NCI-H69 (cell line): ENCODE data around the gene ARHGAP4.

Experiments
- DNase-seq: peaks from one replicate; lab custom pipeline; 2025; lab: John Stamatoyannopoulos, UW

The ARHGAP4 gene

DNA sequence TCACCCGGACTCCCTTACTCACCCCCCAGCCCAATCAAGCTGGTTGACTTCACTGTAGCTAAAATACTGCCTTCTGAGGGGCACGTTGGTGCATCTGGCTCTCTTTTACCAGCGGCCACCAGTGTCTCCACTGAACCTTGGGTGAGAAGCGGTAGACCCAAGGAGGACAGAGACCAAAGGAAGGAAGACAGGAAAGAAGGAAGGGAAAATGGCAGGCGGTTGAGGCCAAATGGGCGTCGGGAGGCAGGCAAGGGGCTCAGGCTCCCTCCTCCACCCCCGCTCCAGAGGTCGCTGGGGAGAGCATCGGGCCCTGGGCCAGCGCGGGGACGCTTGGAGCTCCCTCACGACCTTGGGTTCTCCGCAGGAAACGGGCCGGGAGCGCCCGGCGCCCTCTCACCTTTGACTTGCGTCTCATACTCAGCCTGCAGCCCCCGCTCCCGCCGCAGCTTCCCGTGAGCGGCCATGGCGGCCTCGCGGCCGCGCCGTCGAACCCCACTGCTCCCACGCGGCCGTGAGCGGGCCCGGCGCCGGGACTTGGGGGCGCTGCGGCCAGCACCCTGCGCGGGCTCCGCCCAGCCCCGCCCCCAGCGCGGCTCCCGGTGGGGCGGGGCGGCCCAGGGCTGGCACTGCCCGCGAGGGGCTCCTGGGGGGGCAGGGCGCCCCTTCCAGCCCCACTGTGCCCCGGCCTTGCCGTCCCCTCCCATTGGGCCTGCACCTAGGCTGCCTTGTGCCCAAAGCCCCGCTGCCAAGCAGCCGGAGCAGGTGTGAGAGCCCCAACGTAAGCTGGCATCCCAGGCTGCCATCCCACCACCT is at the start of gene ARHGAP4:
ARHGAP4 (minus strand) TSS at position 526 of the 813 bp plus-strand sequence; CDS start at position 464, 62 bp downstream.
- DNase-seq: no peak

DNA sequence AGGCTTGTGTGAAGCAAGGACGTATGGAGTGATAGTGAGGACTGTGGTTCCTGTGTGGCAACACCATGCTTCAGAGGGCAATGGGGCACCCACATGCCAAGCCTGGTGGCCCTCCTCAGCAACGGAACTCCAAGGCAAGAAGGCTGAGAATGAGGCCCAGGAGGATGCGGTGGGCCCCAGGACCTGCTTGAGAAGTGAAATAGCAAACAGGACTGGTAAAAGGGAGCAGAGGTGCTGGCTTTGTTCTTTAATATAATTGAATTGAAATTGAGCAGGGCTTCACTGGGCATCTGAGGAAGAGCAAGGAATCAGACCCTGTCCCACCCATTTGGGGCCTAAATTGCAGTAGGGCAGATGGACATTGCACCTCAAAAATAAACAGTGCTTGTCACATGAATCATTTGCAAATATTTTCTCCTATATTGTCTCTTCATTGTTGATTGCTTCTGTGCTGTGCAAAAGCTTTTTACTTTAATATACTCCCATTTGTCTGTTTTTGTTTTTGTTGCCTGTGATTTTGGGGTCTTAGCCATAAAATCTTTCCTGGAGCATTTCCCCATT is 48.7 kb upstream of the ARHGAP4 start:
- peak; percentile 25 for DNase-seq

DNA sequence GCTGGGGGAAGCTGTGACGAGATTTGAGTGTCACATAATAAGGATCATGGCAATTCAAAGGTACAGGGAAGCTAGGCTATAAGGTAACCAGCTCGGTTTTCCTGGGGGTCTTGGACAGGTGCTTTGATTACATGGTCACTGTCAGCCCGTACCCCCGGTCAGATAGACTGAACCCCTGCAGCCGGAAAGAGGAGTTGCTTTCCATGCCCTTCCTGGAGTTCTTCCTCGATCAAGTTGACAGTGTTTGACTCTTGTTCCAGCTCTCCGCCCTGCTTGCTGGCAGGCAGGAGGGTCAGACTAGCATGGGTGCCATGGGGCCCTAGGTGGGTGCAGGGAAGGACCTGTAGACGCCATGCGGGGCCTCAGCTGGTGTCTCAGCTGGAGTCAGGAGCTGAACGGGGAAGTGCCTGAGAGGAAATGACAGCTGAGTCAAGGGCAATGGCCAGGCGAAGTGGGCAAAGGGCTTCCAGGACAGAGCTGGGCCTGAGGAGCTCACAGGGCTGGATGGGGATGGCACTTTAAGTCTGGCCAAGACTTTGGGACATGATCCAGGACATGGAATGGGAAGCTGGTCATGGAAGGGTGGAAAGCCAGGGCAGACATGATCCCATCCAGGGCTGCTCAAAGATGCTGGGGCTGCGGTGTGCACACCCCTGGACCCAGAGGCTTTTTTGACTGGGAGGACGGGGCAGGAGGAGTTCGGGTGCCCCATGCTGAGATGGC is 48.1 kb upstream of the ARHGAP4 start:
- peak; percentile 50 for DNase-seq

- peak; percentile 88 for DNase-seq
Observed at GRCh38 chrX:153973127-153974002, 47.3 kb upstream of the ARHGAP4 start.

DNA sequence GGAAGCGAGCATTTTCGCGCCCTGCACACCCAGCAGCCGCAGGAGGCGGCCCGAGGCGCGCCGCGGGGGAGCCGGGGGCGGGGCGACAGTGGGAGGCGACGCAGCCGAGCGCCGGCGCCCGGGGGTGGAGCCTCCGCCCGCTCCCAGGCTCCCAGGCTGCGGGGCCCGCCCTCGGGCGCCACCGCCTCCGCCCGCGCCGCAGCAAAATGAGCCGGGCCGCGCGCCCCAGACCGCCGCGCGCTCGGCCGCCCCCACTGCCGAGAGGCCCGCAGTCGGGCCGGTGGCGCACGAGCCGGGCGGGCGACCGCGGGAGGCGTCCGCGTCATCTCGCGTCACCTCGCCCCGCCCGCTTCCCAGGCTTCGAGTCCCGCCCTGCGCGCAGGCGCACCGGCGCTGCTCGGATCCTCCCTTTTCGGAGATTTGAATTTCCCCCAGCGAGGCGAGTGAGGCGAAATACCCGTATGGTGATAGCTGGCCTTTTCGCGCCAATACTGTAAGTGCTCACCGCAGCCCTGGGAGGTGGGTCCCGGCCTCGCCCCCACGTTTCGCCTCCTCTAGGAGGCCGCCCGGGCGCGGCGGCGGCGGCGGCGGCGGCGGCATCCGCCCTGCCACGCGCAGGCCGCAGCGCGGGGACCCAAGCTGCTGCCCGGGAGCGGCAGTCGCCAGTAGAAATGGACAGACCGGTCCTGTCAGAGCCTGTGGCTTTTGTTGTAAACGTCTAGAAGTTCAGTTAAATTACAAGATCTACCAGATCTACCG is 46.5 kb upstream of the ARHGAP4 start, which contains the start of gene TMEM187:
TMEM187 (plus strand) TSS at position 387 of the 759 bp plus-strand sequence. CDS start 9,309 bp downstream, outside the sequence.
- DNase-seq: peak; percentile 96

DNA sequence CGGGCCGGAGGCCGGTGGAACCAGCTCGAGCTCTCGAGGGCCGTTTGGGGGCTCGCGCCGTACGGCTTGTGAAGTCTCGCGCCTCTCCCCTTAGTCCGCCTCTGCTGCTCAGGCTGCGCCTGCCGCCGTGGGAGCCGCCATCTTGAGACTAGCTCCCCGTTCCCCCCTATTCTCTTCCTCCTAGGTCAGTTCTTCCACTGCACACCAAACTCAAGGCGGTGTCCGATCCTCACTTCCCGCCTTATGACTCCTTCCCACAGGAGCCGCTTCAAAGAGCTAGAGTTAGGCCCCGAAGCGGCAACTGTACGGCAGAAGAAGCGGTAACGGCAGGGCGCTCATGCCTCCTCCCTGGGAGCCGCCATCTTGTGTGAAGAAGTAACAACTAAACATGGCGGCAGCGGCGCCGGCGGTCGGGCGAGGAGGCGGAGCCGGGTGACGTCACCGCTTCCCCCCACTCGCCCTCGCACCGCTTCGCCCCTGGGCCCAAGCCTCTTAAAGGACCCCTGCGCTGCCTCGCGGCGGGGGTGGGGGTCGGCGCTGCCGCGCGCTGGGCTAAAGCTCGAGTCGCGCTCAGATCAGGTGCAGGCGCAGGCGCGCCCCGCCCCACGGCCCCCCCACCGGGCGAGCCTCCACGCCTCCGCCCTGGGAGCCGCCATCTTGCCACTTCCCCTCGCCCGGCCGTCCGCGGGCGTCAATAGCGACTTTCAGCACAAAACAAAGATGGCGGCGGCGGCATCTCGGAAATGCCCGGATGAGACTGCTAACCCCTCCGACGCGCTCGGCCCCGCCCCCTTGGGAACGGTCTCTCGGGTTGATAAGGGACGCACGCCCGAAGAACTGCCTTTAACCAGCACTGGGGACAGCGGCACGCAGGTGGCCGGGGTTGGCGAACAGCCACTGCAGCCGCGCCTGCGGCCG is 45.6 kb upstream of the ARHGAP4 start, which contains the start of gene HCFC1:
HCFC1 (minus strand) TSS at position 369 of the 918 bp plus-strand sequence. CDS start 978 bp downstream, outside the sequence.
- peak; percentile 97 for DNase-seq

GRCh38 chrX:153971124-153971449 is 45.0 kb upstream of the ARHGAP4 start:
- DNase-seq: peak; percentile 85

DNA sequence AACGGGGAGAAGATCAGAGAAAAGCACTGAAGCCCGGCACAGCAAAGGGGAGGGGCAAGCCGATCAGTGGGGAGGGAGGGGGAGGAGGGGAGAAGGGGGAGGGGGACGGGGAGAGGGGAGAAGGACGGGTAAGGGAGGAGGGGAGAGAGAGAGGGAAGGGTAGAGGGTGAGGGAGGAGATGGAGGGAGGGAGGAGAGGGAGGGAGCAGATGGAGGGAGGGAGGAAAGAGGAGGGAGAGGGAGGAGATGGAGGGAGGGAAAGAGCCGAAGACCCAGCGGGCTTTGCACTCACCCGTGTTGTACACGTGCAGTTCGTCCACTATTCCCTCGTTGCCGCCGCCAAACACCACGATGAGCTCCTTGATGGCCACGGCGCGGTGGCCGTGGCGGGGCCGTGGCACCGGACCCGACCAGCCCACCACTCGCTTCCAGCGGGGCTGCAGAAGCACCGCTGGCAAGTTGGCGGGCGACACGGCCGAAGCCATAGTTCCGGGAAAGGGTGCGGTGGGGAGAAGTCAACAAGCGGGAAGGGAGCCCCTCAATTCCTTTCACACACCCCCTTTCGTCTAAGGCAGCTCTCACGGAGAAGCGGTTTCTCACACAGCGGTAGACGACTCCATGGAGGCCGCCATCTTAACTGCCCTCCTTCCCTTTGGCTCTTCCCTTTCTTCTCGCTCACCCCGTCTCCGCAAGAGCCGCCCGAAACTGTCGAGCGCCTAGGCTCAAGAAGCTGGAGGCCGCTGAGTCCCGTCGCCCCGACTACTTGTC is 44.5 kb upstream of the ARHGAP4 start:
- peak; percentile 71 for DNase-seq

DNA sequence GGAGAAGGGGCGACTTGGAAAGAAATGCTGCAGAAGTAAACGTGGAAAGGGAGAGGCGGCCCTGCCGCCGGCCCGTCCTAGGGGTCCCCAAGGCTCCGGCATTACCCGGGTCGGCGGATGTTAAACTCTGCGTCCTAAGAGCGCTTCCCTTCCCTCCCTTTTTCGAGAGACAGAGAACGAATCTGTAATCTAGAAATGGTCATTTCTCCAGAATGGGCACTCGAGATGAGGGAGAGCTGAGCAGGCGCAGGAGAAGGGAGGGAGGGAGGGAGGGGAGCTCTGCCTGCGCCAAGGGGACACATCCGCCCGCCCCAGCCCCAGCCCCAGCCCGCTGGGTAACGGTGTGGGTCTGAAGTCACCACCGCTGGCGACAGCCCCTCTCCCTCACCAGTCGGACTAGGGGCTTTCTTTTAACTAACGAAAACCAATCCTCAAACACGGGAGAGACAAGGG is 43.9 kb upstream of the ARHGAP4 start:
- DNase-seq: no peak

GRCh38 chrX:153969125-153969903 is 43.2 kb upstream of the ARHGAP4 start:
- no peak for DNase-seq

GRCh38 chrX:153968754-153969124 is 42.7 kb upstream of the ARHGAP4 start:
- DNase-seq: no peak

DNA sequence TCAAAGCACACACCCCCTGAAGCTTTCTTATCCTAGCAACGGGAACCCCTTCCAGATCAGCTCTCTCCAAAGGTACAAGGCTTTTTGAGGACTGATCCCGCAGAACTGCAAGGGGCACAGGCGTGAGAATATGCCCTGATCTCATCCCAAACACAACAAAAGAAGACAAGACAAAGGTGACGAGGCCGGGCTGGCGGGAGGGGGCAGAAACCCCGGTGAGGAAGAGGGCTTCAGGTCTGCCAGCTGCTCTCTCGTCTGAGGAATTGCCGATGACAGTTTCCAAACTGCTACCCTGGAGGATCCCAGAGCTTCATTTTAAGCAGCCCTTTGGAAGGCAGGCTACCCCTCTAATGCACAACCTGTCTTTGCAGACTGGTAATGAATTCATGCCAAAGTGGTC is 42.2 kb upstream of the ARHGAP4 start:
- DNase-seq: no peak

DNA sequence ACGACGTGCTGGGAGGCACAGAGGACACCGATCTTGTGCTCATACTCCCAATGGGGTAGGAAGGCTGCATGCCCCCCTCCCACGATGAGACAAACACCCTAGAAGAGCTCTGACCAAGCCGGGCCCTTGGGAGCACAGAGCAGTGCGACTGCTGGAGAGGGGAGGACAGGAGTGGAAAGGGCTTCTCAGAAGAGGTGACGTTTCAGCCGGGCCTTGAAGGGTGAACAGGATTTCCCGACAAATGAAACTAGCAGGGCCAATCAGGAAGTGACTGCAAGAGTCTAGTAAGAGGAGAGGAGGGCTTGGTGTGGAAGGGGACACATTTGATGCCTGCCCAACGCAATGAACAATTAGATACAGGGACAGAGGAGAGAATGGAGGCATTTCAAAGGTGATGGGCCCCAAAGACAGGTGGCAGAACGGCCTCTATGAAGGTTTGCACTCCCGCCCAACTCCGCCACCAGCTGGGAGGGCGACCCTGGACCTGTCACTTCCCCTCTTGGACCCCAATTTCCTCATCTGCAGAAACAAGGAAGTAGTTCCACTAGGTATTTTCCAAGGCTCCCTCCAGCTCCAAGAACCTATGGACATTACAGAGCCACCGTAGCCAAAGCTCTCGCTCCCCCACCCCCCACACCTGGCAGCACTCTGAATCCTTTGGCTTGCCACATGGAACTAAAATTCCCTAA is 41.6 kb upstream of the ARHGAP4 start:
- no peak for DNase-seq

DNA sequence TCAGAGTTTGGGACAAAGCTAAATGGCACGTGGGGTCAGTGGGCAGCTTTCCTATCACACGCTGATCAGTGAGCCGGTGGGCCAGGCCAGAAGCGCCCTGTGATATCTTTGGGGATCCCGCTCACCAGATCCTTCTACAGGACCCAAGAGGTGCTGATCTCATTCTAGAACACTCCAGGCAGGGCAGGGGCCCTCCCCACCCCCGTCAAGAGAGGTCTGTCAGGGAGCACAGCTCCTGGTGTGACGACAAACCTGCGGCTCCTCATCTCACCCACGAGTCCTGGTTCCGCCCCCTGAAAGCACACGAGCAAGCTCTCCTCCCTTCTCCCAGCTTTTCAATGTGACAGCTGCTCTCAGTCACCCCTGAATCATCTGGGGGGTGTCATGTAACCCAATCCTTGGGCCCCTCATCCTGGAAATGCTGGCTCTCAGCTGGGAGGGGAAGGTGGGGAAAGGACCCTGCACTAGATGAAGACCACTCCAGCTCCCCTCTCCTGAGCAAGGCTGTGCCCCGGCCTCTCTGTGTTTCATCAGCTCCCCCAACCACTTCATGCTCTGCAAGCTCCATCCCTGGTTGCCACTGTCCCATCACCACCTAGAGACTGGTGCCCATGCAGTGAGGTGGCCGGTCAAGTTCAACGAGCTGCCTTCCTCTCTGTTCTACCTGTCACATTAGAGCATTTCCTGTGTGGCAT is 40.9 kb upstream of the ARHGAP4 start:
- DNase-seq: no peak

DNA sequence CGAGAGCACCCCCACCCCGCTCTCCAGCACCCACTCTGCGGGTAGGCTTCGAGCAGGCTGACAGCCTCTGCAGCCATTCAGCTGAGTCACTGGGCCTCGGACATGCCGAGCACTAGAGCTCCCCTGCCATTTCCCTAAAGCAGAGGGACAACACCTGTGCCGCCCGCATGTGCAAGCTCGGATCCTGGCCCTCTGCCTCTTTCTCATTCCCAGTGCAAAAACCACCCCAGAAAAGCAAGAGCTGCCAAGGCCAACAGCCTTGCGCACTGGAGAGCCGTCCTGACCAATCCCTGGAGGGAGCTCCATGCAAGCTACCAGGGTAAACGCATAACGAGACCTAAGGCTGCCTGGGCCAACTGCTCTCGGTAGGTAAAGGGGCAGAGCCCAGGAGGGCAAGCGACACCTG is 40.2 kb upstream of the ARHGAP4 start:
- DNase-seq: no peak

- DNase-seq: no peak
Observed at GRCh38 chrX:153965406-153965805, 39.3 kb upstream of the ARHGAP4 start.

- no peak for DNase-seq
Observed at GRCh38 chrX:153964105-153964504, 38.0 kb upstream of the ARHGAP4 start.
